ENCODE measurements around the gene METTL23.
"Not testable (repeated sequence)": the region's sequence is repeated elsewhere in the genome, so short reads cannot be mapped to it uniquely, and the experiment has no call there.

GRCh38 chr17:76698466-76698977 is 28.1 kb upstream of the METTL23 start:
- not testable (repeated sequence) for TF ChIP-seq YY1 (IDR thresholded peaks at IDR 0.05; ENCODE audit: insufficient read depth, insufficient read length); ZNF274 (IDR thresholded peaks at IDR 0.05; ENCODE audit: low read depth, low read length)

Data from NT2/D1 (cell line).